ENCODE data around the gene GRK4. TPM values are rescaled to one million over a fixed set of nuclear protein-coding genes. Genes with fewer than 3 reads are reported as not detected.

Gene GRK4
- total RNA-seq, 1 experiment from 2014 or later = 4.2 TPM

DNA sequence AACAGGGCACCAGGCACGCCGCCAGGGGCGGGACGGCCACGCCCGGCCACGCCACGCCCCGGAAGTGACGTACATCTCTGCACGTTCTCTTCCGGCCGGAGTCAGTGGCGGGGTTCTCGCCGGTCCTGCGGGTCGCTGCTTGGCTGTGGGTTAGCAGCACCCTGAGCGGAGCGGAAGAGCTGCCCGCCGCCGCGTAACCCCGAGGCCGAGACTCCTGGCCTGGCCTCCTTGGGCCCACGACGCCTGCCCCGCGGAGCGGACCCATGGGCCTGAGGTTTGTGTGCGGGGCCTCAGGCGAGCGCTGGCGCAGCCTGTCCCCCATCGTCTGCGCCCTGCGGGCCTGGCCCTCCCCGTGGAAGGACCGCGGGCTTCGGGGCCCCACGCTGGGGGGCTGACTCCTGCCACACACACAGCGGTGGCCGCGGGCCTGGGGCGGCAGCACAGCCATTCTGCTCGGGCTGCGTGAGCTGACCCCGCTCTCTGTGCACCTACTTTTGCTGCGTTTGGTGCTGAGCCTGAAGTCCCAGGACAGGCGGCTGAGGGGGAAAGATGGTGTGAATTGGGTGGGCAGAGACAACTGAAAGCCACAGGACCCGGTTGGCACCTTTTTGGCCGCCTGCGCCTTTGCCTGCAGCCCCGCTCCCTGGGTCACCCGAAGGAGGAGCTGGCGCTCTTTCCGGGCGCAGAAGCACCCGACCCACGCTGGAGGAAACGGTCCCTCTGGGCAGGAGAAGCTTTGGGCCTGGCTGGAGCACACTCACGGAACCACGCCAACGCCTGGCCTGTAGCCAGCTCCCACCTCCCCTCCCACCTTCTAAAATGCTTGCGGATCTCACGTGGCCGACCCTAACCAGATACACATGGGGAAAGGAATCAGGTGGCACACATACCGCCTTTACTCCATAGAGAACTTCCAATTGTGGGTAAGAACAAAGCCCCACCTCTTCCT is 28.3 kb upstream of the GRK4 start:
- peak overlapping the region; percentile 74 for H3K4me2 ChIP-seq (ENCODE audit: low read length)
- peaks cover 36% of the 10 kb centered on the region for H3K79me2 ChIP-seq (ENCODE audit: insufficient read depth, low read length)
- H3K9me2 ChIP-seq (ENCODE audit: insufficient read depth) = no peaks in the 10 kb centered on the region
- ChIA-PET CTCF (interaction anchor here (1.0 to 1.6 kb wide), 3 partner anchors 14 to 715 kb away, joined by 3 to 5 read pairs (median 3); no protein-coding TSS in a partner anchor), POLR2A (interaction anchor here (0.6 to 1.2 kb wide), 3 partner anchors 9 to 174 kb away, joined by 3 read pairs; no protein-coding TSS in a partner anchor), RAD21 (ENCODE audit: low non-redundant PET in 1 of 2, low total read pairs in 2 of 2, uncharacterized antibody in 2 of 2, unreplicated experiment in 2 of 2) (interaction anchor here in 1 of 2 experiments (1.0 to 2.1 kb wide), 2 partner anchors 171 to 172 kb away, joined by 3 to 5 read pairs; no protein-coding TSS in a partner anchor)
- H3K4me1 ChIP-seq (ENCODE audit: control insufficient read depth in 1 of 2, insufficient read depth in 2 of 2, low read length in 2 of 2) = peaks cover 24 to 45% of the 10 kb centered on the region in 2 experiments
- H3K9ac ChIP-seq (ENCODE audit: low read length) = peak overlapping the region; percentile 99
- DNase-seq (ENCODE audit: low read depth, low spot score) (peak; percentile 77), ATAC-seq (peak; percentile 49)
- H3K36me3 ChIP-seq (ENCODE audit: control insufficient read depth in 1 of 2, insufficient read depth in 2 of 2, low read length in 2 of 2) = peaks cover 8 to 46% of the 10 kb centered on the region in 2 experiments; a peak in 2 of 4 replicates
- H3K27ac ChIP-seq (ENCODE audit: low read depth, low read length) = peak overlapping the region; percentile 96
- BruUV-seq (replicated peaks) = TSS peak; percentile 69
- H2AFZ ChIP-seq (ENCODE audit: low read depth, low read length, poor library complexity, severe bottlenecking) = no peak overlapping the region
- peak overlapping the region; percentile 95 to 98 for H3K4me3 ChIP-seq (replicated peaks in 1 of 2; ENCODE audit: low read depth in 1 of 2, low read length in 2 of 2)
- TF ChIP-seq POLR2A (IDR thresholded peaks at IDR 0.05; ENCODE audit: borderline replicate concordance, extremely low read depth, insufficient read depth, insufficient read length) (peak; percentile 91), ZFX (IDR thresholded peaks at IDR 0.05) (peak; percentile 91), POLR2AphosphoS5 (IDR thresholded peaks at IDR 0.05; ENCODE audit: low read depth, low read length) (peak; percentile 97), SIN3A (IDR thresholded peaks at IDR 0.05; ENCODE audit: low read depth) (no peak), EZH2phosphoT487 (IDR thresholded peaks at IDR 0.05; ENCODE audit: borderline replicate concordance) (no peak)
- TF ChIP-seq, protein P1, sequence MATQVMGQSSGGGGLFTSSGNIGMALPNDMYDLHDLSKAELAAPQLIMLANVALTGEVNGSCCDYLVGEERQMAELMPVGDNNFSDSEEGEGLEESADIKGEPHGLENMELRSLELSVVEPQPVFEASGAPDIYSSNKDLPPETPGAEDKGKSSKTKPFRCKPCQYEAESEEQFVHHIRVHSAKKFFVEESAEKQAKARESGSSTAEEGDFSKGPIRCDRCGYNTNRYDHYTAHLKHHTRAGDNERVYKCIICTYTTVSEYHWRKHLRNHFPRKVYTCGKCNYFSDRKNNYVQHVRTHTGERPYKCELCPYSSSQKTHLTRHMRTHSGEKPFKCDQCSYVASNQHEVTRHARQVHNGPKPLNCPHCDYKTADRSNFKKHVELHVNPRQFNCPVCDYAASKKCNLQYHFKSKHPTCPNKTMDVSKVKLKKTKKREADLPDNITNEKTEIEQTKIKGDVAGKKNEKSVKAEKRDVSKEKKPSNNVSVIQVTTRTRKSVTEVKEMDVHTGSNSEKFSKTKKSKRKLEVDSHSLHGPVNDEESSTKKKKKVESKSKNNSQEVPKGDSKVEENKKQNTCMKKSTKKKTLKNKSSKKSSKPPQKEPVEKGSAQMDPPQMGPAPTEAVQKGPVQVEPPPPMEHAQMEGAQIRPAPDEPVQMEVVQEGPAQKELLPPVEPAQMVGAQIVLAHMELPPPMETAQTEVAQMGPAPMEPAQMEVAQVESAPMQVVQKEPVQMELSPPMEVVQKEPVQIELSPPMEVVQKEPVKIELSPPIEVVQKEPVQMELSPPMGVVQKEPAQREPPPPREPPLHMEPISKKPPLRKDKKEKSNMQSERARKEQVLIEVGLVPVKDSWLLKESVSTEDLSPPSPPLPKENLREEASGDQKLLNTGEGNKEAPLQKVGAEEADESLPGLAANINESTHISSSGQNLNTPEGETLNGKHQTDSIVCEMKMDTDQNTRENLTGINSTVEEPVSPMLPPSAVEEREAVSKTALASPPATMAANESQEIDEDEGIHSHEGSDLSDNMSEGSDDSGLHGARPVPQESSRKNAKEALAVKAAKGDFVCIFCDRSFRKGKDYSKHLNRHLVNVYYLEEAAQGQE (IDR thresholded peaks at IDR 0.05; ENCODE audit: low read depth) = no peak
- TF ChIP-seq, protein P2, sequence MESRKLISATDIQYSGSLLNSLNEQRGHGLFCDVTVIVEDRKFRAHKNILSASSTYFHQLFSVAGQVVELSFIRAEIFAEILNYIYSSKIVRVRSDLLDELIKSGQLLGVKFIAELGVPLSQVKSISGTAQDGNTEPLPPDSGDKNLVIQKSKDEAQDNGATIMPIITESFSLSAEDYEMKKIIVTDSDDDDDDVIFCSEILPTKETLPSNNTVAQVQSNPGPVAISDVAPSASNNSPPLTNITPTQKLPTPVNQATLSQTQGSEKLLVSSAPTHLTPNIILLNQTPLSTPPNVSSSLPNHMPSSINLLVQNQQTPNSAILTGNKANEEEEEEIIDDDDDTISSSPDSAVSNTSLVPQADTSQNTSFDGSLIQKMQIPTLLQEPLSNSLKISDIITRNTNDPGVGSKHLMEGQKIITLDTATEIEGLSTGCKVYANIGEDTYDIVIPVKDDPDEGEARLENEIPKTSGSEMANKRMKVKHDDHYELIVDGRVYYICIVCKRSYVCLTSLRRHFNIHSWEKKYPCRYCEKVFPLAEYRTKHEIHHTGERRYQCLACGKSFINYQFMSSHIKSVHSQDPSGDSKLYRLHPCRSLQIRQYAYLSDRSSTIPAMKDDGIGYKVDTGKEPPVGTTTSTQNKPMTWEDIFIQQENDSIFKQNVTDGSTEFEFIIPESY (IDR thresholded peaks at IDR 0.05; ENCODE audit: extremely low read depth, insufficient replicate concordance, low read length) = peak; percentile 34
- H3K9me3 ChIP-seq (ENCODE audit: control insufficient read depth in 1 of 2, insufficient read depth in 1 of 2, low read depth in 1 of 2, low read length in 2 of 2) = no peaks in the 10 kb centered on the region
- intact Hi-C loops (cut with micrococcal nuclease) = loop anchor here (2.0 kb wide), 1 partner anchor 170 kb away; no protein-coding TSS in a partner anchor
- no peaks in the 10 kb centered on the region for H3K27me3 ChIP-seq (ENCODE audit: insufficient read depth, low read length)
- H4K20me1 ChIP-seq (ENCODE audit: insufficient read depth) = peaks cover 5% of the 10 kb centered on the region; the same call in 1 of the 2 replicates
